GM12872 (cell line): ENCODE data around the gene FTO.

Source experiments
- CTCF ChIP-seq: IDR thresholded peaks from 3 replicates; pipeline ENCODE4 v1.5.1; 2011; ENCODE audit warnings: low read depth, mild to moderate bottlenecking, low read length, moderate library complexity; ENCODE audit not compliant: insufficient read depth

The FTO gene

GRCh38 chr16:54144572-54144947 is 440.6 kb downstream of the FTO start:
- TF ChIP-seq CTCF, result no peak

GRCh38 chr16:54145881-54146280 is 441.9 kb downstream of the FTO start:
- TF ChIP-seq CTCF, result no peak

GRCh38 chr16:54148974-54149373 is 445.0 kb downstream of the FTO start:
- TF ChIP-seq CTCF, result no peak

- no peak for TF ChIP-seq CTCF
These were observed 446.9 kb downstream of the FTO start for GRCh38 chr16:54150861-54151260.

- no peak for TF ChIP-seq CTCF
These were observed 448.6 kb downstream of the FTO start for GRCh38 chr16:54152362-54153239.

- TF ChIP-seq CTCF, result no peak
These were observed 449.4 kb downstream of the FTO start for GRCh38 chr16:54153240-54153934.

GRCh38 chr16:54156349-54156748 is 452.4 kb downstream of the FTO start:
- no peak for TF ChIP-seq CTCF
